Stimulated activated CD4-positive, alpha-beta T cell treated with anti-CD3 and anti-CD28 coated beads, Interleukin-15, amount 100 ng/mL, for 24 hours (primary cell): ENCODE results near the gene ZNF135.

Source experiments
- DNase-seq: peaks from one replicate; pipeline ENCODE4 v3.0.0-alpha.2; 2020

The ZNF135 gene

GRCh38 chr19:58059003-58059670 is at the start of gene ZNF135:
TSS of gene ZNF135 (plus strand) at chr19:58059282. CDS start at chr19:58060003, 721 bp downstream.
- DNase-seq: peak; percentile 67

- DNase-seq: no peak
Measured at GRCh38 chr19:58009301-58009665, 49.8 kb upstream of the ZNF135 start.

- peak; percentile 71 for DNase-seq
Measured at GRCh38 chr19:58009666-58010301, 49.3 kb upstream of the ZNF135 start.

- no peak for DNase-seq
Measured at GRCh38 chr19:58010507-58010906, 48.6 kb upstream of the ZNF135 start.

- DNase-seq: no peak
Measured at GRCh38 chr19:58014141-58014540, 44.9 kb upstream of the ZNF135 start.

- DNase-seq: no peak
Measured at GRCh38 chr19:58020129-58020528, 39.0 kb upstream of the ZNF135 start.

GRCh38 chr19:58021541-58022282 is 37.4 kb upstream of the ZNF135 start:
- peak; percentile 48 for DNase-seq

GRCh38 chr19:58022283-58022660 is 36.8 kb upstream of the ZNF135 start:
- DNase-seq: no peak

GRCh38 chr19:58024661-58025060 is 34.4 kb upstream of the ZNF135 start:
- no peak for DNase-seq

- DNase-seq: peak; percentile 57
Measured at GRCh38 chr19:58033741-58034476, 25.2 kb upstream of the ZNF135 start, which contains the start of gene ZSCAN1. TSS of gene ZSCAN1 (plus strand) at chr19:58034025. CDS start at chr19:58037837, 3,812 bp downstream.

GRCh38 chr19:58034477-58034793 is 24.6 kb upstream of the ZNF135 start:
- no peak for DNase-seq

- no peak for DNase-seq
Measured at GRCh38 chr19:58035863-58036262, 23.2 kb upstream of the ZNF135 start.

- no peak for DNase-seq
Measured at GRCh38 chr19:58037927-58038687, 21.0 kb upstream of the ZNF135 start.

- DNase-seq: no peak
Measured at GRCh38 chr19:58038688-58039204, 20.3 kb upstream of the ZNF135 start.

GRCh38 chr19:58040751-58041525 is 18.1 kb upstream of the ZNF135 start:
- no peak for DNase-seq

GRCh38 chr19:58042495-58043340 is 16.4 kb upstream of the ZNF135 start:
- DNase-seq: no peak

GRCh38 chr19:58044391-58044790 is 14.7 kb upstream of the ZNF135 start:
- no peak for DNase-seq

GRCh38 chr19:58044886-58045285 is 14.2 kb upstream of the ZNF135 start:
- DNase-seq: no peak

- DNase-seq: no peak
Measured at GRCh38 chr19:58045411-58046050, 13.6 kb upstream of the ZNF135 start.

GRCh38 chr19:58046856-58047255 is 12.2 kb upstream of the ZNF135 start:
- DNase-seq: no peak
